GM21786 (cell line): ENCODE data around the gene SERPINC1.
"Not testable (repeated sequence)": the region's sequence is repeated elsewhere in the genome, so short reads cannot be mapped to it uniquely, and the experiment has no call there.

Experiments
- ATAC-seq: cut with Tn5 transposase; IDR thresholded peaks from one replicate; pipeline ENCODE4 v1.9.1; 2021; ENCODE audit not compliant: unreplicated experiment

Gene SERPINC1

DNA sequence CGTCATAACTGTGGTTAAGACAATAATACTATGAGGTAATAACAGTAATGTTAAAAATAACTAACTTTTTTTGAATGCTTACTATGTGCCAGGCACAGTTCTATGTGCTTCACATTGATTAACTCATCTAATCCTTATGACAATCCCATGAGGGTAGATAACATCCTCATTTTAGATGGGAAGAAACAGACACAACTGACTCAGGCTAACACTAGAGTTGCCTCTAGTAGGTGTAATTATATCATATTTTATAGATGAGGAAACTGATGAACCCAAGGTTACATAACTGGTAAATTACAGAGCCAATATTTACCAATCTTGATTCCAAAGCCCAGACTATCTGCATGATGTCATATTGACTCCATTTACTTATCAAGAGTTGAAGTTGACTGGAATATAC is 23.5 kb downstream of the SERPINC1 start:
- no peak for ATAC-seq

DNA sequence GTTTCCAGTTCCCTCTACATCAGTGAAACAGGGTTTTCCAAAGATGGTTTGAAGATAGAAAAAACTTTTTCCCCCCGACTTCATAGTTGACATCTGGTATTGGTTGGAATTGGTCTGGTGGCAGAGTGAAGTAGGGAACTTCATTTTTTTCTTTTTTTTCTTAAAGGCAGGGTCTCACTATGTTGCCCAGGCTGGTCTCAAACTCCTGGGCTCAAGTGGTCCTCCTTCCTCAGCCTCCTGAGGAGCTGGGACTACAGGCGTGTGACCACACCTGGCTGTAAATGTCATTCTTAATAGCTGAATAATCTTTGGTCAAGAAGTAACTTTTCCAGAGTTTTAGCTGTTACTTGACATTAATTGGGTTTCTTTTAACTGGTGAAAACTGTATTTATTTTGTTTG is 27.2 kb downstream of the SERPINC1 start:
- no peak for ATAC-seq

DNA sequence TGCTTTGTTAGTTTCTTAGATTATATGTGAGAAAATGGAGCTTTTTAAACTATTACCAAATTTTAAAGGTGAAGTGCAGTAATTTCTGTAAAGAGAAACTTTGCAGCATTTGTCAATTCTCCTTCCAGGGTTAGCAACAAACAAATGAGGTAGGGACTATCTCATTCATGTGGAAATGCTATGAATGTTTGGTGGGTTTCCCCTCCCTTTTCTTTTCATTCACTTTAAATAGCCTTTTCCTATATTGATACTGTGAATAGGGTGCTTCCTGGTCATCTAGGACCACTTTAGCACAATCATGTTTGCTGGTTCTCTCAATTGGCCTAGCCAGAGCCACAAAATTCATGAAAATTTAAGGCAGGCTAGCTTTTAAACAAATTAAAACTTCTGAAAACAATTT is 28.4 kb downstream of the SERPINC1 start:
- no peak for ATAC-seq

DNA sequence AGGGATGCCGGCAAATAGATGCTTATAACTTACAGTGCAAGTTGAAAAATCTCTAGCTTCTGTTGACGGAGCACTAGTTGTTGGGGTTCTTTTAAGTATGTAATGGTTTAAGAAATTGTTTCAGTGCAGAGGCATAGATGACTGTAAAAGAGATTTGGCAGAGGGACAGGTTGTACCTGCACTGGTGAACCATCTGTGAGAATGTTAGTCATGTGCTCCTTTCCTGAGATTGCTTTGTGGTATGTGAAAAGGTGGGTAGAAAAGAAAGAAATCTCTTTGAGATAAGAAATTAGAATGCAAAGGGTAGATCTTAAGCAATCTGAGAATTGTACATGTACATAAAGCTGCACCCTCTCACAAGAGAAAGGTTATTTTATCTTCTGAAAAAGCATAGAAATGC is 29.5 kb downstream of the SERPINC1 start:
- ATAC-seq, result no peak

DNA sequence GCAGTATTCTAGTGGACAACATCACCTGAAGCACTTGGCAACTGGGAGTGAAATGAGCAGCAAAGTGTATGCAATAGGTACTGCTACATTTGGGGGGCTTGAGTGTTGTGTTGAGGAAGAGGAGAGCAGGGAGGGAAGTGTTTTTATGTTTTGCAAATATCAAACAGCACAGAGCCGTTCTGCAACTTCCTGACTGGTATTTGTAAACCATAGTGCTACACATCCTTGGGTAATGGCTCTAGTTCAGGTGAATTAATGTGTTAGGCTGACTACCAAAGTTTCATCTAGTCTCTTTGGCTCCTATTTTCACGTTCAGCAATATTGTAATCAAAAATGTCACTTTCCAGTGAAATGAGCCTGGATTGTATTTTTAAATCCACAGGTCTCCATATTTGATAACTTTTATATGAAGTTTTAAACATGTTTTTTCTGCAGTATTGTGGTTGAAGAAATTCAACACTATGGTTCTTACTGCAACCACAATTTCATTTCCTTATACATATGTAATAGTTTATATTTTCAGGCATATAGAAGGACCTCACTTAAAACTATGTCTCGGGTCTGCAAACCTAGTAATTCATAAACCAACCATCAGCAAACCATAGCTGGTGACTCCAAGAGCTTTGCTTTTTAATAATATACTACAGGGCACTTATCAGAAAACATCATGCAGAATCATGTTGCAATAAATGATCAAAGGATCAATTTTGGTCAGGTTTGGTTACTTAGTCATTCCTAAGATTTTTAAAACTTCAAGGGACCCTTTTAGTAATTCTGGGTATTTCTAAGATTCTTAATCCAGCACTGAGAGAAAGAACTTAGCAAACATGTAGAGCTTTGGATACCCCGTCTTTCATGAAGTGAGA is 30.1 kb downstream of the SERPINC1 start:
- ATAC-seq, result no peak

DNA sequence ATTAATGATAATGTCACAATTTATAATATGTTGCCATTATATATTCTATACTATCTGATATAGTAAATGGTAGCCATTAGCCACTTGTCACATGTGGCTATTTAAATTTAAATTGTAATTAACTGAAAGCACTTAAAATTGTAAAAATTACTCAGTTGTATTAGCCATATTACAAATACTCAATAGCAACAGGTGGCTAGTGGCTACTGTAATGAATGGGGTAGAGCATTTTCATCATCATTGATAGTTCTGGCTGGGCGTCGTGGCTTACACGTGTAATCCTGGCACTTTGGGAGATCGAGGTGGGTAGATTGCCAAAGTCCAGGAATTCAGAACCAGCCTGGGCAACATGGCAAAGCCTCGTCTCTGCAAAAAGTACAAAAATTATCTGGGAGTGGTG is 32.4 kb downstream of the SERPINC1 start:
- no peak for ATAC-seq

DNA sequence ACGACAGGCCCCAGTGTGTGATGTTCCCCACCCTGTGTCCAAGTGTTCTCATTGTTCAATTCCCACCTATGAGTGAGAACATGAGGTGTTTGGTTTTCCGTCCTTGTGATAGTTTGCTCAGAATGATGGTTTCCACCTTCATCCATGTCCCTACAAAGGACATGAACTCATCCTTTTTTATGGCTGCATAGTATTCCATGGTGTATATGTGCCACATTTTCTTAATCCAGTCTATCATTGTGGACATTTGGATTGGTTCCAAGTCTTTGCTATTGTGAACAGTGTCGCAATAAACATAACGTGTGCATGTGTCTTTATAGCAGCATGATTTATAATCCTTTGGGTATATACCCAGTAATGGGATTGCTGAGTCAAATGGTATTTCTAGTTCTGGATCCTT is 36.0 kb downstream of the SERPINC1 start:
- not testable (repeated sequence) for ATAC-seq

DNA sequence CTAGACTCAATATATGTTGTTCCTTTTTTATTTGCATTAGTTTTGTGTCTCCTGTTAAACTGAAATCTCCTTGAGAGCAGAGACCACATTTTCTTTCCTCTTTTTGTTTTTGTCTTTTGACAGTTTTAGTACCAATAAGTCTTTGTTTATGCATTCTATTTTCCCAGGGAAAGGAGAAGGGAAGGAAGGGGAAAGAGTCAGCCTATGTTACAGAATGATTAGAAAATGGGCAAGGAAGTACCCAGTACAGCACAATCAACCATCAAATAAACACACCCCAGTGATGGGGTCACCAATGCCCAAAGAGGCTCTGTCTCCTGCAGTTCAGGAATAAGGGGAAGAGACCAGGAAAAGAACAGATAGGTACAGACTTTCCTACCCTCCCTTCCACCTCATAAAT is 38.9 kb downstream of the SERPINC1 start:
- ATAC-seq, result no peak

DNA sequence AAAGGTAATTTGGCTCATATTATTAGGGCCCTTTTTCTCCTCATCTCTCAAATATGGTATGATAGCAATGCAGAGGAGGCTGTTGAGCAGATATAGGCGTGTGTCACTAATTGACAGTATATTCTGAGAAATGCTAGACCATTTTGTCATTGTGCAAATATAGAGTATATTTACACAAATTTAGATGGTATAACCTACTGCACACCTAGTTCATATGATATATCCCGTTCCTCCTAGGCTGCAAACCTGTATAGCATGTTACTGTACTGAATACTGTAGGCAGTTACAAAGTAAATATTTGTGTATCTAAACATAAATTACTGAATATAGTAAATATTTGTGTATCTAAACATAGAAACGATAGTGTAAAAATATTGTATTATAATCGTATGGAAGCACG is 40.4 kb downstream of the SERPINC1 start:
- ATAC-seq, result no peak

DNA sequence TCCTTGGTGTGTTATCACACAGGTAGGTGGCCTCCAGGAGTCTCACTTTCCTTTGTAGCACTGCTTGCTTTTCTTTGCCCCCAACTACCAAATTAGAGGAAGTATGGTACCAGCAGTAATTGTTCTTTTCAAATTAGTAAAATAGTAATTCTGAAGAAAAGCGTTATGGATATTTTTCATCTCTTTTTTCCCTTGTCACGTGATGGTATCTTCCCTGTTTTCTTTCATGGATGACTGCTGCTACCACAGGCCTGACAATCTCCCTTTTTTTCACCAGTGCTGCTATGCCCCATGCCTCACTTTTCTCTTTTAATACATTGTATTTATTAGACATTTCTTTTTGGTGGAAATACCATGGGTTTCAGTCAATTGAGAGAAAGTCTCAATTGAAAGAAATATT is 45.6 kb downstream of the SERPINC1 start:
- no peak for ATAC-seq

DNA sequence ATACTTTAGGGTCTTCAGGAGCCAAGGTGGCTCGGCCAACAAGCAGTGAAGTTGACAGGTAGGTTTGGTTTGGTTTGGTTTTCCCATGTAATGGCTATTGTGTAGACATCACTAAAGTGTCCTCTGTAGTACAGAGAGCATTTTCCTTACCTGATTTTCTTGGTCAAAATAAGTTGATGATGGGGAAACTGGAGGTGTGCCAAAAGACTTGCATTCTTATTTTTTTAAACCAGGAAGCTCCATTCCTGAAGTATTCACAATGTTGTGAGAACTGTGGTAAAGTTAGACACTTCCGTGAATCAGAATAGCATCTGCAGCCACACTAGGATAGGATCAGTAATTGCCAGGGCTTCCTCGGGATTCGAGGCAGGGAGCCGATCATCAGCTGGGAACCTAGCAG is 46.0 kb downstream of the SERPINC1 start:
- no peak for ATAC-seq

DNA sequence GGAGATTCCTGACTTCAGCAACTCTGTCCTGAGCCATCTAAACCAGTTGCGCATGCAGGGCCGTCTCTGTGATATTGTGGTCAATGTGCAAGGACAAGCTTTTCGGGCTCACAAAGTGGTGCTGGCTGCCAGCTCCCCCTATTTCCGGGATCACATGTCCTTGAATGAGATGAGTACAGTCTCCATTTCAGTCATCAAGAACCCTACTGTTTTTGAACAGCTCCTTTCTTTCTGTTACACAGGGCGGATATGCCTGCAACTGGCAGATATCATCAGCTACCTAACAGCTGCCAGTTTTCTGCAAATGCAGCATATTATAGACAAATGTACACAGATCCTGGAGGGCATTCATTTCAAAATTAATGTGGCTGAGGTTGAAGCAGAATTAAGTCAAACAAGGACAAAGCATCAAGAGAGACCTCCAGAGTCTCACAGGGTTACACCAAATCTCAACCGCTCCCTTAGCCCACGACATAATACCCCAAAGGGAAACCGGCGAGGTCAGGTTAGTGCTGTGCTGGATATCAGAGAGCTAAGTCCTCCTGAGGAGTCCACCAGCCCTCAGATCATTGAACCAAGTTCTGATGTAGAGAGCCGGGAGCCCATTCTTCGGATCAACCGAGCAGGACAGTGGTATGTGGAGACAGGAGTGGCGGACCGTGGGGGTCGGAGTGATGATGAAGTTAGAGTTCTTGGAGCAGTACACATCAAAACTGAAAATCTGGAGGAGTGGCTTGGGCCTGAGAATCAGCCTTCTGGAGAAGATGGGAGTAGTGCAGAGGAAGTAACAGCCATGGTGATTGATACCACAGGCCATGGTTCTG is 46.7 kb downstream of the SERPINC1 start:
- peak; percentile 25 for ATAC-seq

DNA sequence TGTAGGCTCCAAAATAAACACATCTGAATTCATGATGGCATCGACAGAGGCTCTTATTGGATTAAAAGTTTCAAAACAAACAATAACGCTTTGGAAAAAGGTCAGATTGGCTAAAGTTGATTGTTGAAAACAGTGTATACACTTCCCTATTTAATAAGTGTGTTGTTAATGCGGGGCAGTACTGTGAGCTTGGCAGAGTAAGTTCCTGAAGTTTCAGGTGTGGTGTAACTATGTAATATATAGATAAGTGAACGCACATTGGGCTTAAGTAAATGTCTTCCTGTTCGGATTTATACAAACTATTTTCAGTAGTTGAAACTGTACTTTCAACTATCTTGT is 48.1 kb downstream of the SERPINC1 start:
- no peak for ATAC-seq

DNA sequence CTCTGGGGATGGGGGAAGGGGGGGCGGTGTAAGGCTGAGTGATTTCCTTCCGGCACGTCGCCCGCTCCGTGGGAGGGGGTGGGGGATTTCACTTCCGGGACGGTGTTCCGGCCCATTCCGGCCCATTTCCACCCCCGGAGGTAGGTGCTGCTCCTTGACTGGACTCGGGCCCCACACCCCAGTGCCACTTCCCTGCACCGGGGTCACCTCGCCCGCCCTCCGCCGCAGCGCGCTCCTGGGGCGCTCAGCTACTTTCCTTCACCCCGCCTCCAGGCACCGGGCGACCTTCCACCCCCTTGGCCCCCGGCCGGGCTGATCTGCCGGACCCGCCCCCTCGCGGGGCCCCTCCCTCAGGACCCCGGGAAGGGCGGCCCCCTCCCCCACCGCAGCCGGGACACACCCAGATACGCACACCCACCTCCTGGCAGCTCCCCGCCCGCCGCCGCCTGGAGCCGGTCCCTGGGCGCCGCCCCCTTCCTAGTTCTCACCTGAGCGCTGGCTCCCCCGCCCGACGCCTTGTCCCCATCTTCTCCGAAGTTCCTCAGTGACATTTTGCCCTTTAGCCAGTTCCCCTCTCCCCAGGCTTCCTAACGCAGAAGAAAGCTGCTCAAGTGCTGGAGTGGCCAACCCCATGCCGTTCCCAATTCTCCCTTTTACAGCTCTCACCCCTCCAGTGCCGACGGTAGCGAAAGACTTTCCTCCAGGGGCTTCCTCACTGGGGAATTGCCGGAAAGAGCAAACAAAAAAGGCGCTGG is 48.7 kb downstream of the SERPINC1 start, which contains the start of gene ZBTB37:
ZBTB37 (plus strand) TSS at position 115 of the 755 bp plus-strand sequence. CDS start 1,846 bp downstream, outside the sequence.
- peak; percentile 57 for ATAC-seq

DNA sequence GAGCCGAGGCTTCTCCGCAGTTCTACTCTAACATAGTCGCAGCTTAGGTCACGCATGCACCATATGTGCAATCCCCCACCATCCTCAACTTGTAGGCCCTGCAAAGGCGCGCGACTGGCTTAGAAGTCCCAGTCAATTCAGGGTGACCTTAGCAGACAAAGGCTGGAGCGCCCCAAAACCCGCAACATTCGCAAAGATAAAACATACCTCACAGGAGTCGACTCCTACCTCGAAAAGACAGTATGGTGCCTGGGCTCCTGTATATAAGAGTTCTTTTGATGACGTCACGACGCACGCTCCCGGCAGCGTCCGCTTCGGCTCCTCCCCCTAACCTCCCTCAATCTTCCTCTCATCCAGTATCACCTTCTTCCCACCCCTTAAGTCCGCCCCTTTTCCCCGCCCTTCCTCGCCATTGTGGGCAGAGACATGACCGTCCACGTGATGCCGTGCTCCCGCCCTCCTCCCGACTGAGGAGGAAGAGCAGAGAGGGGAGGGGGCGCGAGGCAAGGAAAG is 49.3 kb downstream of the SERPINC1 start, which contains the start of gene GAS5:
GAS5 (minus strand) TSS at position 237 of the 513 bp plus-strand sequence.
- ATAC-seq, result peak; percentile 64

DNA sequence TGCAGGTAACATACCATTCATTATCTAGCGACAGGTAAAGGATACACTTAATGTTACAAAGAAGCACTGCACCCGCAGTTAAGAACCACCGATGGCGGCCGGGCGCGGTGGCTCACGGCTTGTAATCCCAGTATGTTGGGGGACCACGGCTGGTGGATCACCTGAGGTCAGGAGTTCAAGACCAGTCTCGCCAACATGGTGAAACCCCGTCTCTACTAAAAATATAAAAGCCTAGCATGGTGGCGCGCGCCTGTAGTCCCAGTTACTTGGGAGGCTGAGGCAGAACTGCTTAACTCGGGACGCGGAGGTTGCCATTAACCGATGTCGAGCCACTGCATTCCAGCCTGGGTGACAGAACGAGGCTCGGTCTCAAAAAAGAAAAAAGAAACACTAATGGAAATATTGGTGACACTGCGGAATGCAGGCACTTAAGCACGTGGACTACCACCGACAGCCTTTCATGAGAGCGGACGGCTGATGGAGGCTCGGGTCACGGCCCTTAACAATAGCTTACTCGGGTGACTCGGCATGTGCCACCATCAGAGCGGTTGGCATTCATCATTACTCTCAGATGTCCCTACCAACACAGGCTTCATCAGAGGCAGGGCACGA is 49.9 kb downstream of the SERPINC1 start:
- no peak for ATAC-seq

DNA sequence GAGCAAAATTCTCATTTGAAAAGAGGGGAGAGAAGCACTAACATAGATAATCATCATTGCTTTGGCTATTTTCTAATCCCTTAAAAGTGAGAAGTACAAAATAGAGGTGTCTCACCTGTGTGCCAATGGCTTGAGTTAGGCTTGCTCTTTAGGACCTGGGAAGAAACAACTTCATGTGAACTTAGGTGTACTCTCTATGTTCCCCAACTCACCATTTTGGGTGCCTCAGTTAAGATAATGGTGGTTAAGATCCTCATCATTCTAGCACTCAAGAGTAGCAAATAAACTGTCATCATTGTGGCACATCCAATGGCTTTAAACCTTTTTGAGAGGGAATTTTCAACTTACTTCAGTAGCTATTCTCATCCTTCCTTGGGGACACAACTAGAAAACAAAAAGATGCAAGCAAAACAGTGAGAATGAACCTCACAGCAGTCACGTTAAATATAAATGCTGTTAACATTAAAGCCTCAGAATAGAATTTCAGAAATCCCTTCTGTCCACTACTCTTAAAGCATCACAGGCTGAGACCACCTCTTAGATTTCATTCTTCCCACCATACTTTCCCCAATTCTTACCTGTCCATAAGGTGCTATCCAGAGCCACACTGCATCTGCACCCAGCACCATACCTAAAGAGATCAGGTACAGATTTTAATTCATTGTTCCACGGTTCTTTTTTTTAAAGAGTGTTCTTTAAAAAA is 50.6 kb downstream of the SERPINC1 start:
- no peak for ATAC-seq

DNA sequence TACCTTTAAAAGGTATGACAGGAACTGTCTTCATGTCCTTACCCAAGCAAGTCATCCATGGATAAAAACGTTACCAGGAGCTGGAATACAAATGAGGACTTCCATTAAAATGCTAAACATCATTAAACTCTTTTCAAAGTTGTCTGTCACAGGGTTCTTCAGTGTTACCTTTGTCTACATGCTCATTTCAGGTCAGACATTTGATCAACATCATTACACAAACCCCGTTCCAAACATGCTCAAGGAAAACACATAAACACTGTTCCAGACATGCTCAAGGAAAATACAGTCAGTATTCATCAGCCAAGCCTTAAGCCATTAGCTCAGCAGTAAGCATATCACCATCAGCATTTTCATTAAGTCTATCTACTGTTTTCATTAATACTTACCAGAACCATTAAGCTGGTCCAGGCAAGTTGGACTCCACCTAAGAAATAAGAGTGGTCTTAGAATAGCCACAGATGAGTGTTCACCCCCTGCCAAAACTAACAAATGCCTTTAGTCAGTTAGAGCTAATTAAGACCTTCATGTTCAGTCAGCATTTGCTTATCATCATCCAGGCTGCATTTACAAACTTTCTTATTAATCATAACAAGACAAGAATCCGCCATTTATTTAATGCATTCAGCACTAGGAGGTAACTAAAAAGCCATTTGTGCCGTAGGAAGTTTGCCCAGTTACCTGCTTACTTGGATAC is 51.5 kb downstream of the SERPINC1 start:
- ATAC-seq, result no peak

DNA sequence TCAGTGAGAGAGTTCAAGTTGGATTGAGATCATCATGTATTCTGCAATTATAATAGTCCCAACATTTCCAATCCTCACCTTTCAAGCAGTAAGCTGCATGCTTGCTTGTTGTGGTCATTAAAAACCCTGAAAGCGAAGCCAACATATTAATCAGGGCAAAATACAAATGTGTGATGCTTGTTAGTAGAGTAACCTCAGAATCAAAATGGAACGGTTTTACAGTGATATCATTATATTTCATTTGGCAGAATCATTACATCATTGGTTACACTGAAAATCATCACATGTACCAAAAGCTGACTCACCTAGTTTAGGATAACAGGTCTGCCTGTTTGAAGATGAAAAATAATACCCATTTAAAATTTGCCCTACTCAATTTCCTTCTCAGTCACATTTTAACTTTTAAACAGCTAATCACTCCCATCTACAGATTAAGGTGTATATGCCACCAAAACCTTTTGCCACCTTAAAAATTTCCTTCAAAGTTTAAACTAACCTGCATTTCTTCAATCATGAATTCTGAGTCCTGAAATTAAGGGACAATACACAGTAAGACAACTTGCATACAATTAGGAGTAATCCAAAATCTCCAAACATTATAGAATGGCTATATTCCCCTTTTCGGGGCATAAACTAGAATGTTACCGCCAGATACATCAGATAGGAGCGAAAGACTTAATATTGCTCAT is 52.8 kb downstream of the SERPINC1 start:
- ATAC-seq, result no peak
